GM19468 (cell line): Measurements from ENCODE around the gene LDB3.

ENCODE experiments used
- ATAC-seq: cut with Tn5 transposase; IDR thresholded peaks from one replicate; pipeline ENCODE4 v1.9.1; 2021; ENCODE audit warnings: mild to moderate bottlenecking, moderate library complexity, moderate number of reproducible peaks; ENCODE audit not compliant: unreplicated experiment; ENCODE audit errors: extremely low read depth

The LDB3 gene

GRCh38 chr10:86662186-86663045 is 5.9 kb upstream of the LDB3 start:
- ATAC-seq: no peak

- no peak for ATAC-seq
Observed at GRCh38 chr10:86663046-86663345, 5.3 kb upstream of the LDB3 start.

GRCh38 chr10:86663576-86664339 is 4.6 kb upstream of the LDB3 start:
- no peak for ATAC-seq

- no peak for ATAC-seq
Observed at GRCh38 chr10:86664341-86665217, 3.7 kb upstream of the LDB3 start.

GRCh38 chr10:86665218-86665607 is 3.1 kb upstream of the LDB3 start:
- ATAC-seq: no peak

GRCh38 chr10:86665868-86666267 is 2.4 kb upstream of the LDB3 start:
- no peak for ATAC-seq

- ATAC-seq: no peak
Observed at GRCh38 chr10:86666538-86666937, 1.8 kb upstream of the LDB3 start.

- ATAC-seq: no peak
Observed at GRCh38 chr10:86667421-86668181, 710 bp upstream of the LDB3 start.

- no peak for ATAC-seq
Observed at GRCh38 chr10:86670290-86670811, 2.0 kb downstream of the LDB3 start.

- no peak for ATAC-seq
Observed at GRCh38 chr10:86670876-86671275, 2.6 kb downstream of the LDB3 start.

GRCh38 chr10:86671419-86671818 is 3.1 kb downstream of the LDB3 start:
- no peak for ATAC-seq

- no peak for ATAC-seq
Observed at GRCh38 chr10:86671985-86672710, 3.8 kb downstream of the LDB3 start.

GRCh38 chr10:86673216-86673826 is 5.0 kb downstream of the LDB3 start:
- no peak for ATAC-seq

- ATAC-seq: no peak
Observed at GRCh38 chr10:86673827-86674581, 5.7 kb downstream of the LDB3 start.

- no peak for ATAC-seq
Observed at GRCh38 chr10:86674912-86675311, 6.6 kb downstream of the LDB3 start.

- no peak for ATAC-seq
Observed at GRCh38 chr10:86677374-86677773, 9.1 kb downstream of the LDB3 start.

GRCh38 chr10:86678999-86679792 is 10.9 kb downstream of the LDB3 start:
- ATAC-seq: no peak
